Activated CD4-positive, alpha-beta memory T cell treated with anti-CD3 and anti-CD28 coated beads, Interleukin-2, amount 10 ng/mL, durations not matched to agents 7 days and 5 days (primary cell): Measurements from ENCODE around the gene ARSH. TPM values are rescaled to one million over a fixed set of nuclear protein-coding genes. Genes with fewer than 3 reads are reported as not detected.
"Not testable (repeated sequence)": the region's sequence is repeated elsewhere in the genome, so short reads cannot be mapped to it uniquely, and the experiment has no call there.

Source experiments
- CTCF ChIA-PET: fragments of 350-600 bp; sonication (Branson Sonifier 250); formaldehyde crosslinking; loops from one replicate; lab custom pipeline; 2021; ENCODE audit warnings: antibody characterized with exemption, inconsistent platforms; lab: Charles Lee
- POLR2A ChIA-PET: fragments of 350-600 bp; sonication (Branson Sonifier 250); formaldehyde crosslinking; loops from one replicate; lab custom pipeline; 2021; ENCODE audit warnings: antibody characterized with exemption; lab: Charles Lee
- DNase-seq: peaks from one replicate; pipeline ENCODE4 v3.0.0-alpha.2; 2020
- H3K27ac Mint-ChIP-seq: one replicate; pipeline ENCODE4 v1.8.0; 2021; ENCODE audit warnings: mild to moderate bottlenecking, mixed read lengths
- H3K27me3 Mint-ChIP-seq: one replicate; pipeline ENCODE4 v1.8.0; 2021; ENCODE audit warnings: mixed read lengths
- H3K36me3 Mint-ChIP-seq: one replicate; pipeline ENCODE4 v1.8.0; 2021; ENCODE audit warnings: low read depth, mixed read lengths
- H3K4me1 Mint-ChIP-seq: one replicate; pipeline ENCODE4 v1.8.0; 2021; ENCODE audit warnings: mixed read lengths
- H3K4me3 Mint-ChIP-seq: one replicate; pipeline ENCODE4 v1.8.0; 2021; ENCODE audit warnings: mild to moderate bottlenecking, mixed read lengths
- H3K9me3 Mint-ChIP-seq: one replicate; pipeline ENCODE4 v1.8.0; 2021; ENCODE audit warnings: mixed read lengths
- total RNA-seq, 2 experiments: library from RNA; stranded (reverse); gene quantifications; one replicate each; pipeline ENCODE4 v1.2.3, GENCODE V29; 2021

Gene ARSH
- total RNA-seq = not detected

- H3K4me1 Mint-ChIP-seq = no peaks in the 10 kb centered on the region
- H3K4me3 Mint-ChIP-seq = no peak within 1 kb of the TSS
- H3K27me3 Mint-ChIP-seq = no peaks in the 10 kb centered on the region
- H3K9me3 Mint-ChIP-seq = peaks cover 5% of the 10 kb centered on the region
- CTCF ChIA-PET = interaction anchor here (0.6 kb wide), 1 partner anchor 23 kb away, joined by 3 read pairs; no protein-coding TSS in a partner anchor
- no peaks in the 10 kb centered on the region for H3K36me3 Mint-ChIP-seq
- no peak for DNase-seq
- POLR2A ChIA-PET = no interaction called here
- H3K27ac Mint-ChIP-seq = no peak within 1 kb of the TSS
These were observed at the start of gene ARSH for GRCh38 chrX:3006495-3006894. ARSH (plus strand) TSS chrX:3006546; CDS start chrX:3006613, 67 bp downstream.

GRCh38 chrX:2958199-2958598 lies 48.1 kb upstream of the ARSH start:
- no peaks in the 10 kb centered on the region for H3K27me3 Mint-ChIP-seq
- no peak overlapping the region for H3K27ac Mint-ChIP-seq
- H3K36me3 Mint-ChIP-seq = no peaks in the 10 kb centered on the region
- H3K4me1 Mint-ChIP-seq = no peaks in the 10 kb centered on the region
- ChIA-PET CTCF (no interaction called here), POLR2A (no interaction called here)
- DNase-seq = no peak
- H3K9me3 Mint-ChIP-seq = no peaks in the 10 kb centered on the region
- no peak overlapping the region for H3K4me3 Mint-ChIP-seq

- POLR2A ChIA-PET = no interaction called here
- CTCF ChIA-PET = no interaction called here
These were observed 45.4 kb upstream of the ARSH start for GRCh38 chrX:2960861-2961515.

GRCh38 chrX:2962381-2962780 lies 44.0 kb upstream of the ARSH start:
- CTCF ChIA-PET = no interaction called here
- H3K9me3 Mint-ChIP-seq = no peaks in the 10 kb centered on the region

More at GRCh38 chrX:2960861-2961515, 45.4 kb upstream of the ARSH start:
- Mint-ChIP-seq H3K9me3 (no peaks in the 10 kb centered on the region), H3K4me3 (no peak overlapping the region), H3K4me1 (no peaks in the 10 kb centered on the region), H3K36me3 (no peaks in the 10 kb centered on the region), H3K27me3 (no peaks in the 10 kb centered on the region), H3K27ac (no peak overlapping the region)
- DNase-seq = no peak

GRCh38 chrX:2963449-2963848 lies 42.9 kb upstream of the ARSH start:
- CTCF ChIA-PET, DNase-seq, H3K36me3 Mint-ChIP-seq, POLR2A ChIA-PET, H3K27ac Mint-ChIP-seq, H3K9me3 Mint-ChIP-seq, H3K4me1 Mint-ChIP-seq, H3K4me3 Mint-ChIP-seq, H3K27me3 Mint-ChIP-seq: not testable (repeated sequence)

More at GRCh38 chrX:2962381-2962780, 44.0 kb upstream of the ARSH start:
- no peak overlapping the region for H3K4me3 Mint-ChIP-seq
- H3K4me1 Mint-ChIP-seq = no peaks in the 10 kb centered on the region
- POLR2A ChIA-PET = no interaction called here
- DNase-seq = no peak
- no peaks in the 10 kb centered on the region for H3K36me3 Mint-ChIP-seq
- no peak overlapping the region for H3K27ac Mint-ChIP-seq
- H3K27me3 Mint-ChIP-seq = no peaks in the 10 kb centered on the region

- H3K27ac Mint-ChIP-seq, DNase-seq, H3K36me3 Mint-ChIP-seq, H3K27me3 Mint-ChIP-seq, H3K4me1 Mint-ChIP-seq, H3K4me3 Mint-ChIP-seq, CTCF ChIA-PET, H3K9me3 Mint-ChIP-seq, POLR2A ChIA-PET: not testable (repeated sequence)
These were observed 42.2 kb upstream of the ARSH start for GRCh38 chrX:2963992-2964794.

GRCh38 chrX:2965965-2966364 lies 40.4 kb upstream of the ARSH start:
- H3K4me3 Mint-ChIP-seq = no peak overlapping the region
- CTCF ChIA-PET = no interaction called here
- DNase-seq = no peak

GRCh38 chrX:2967012-2967411 lies 39.3 kb upstream of the ARSH start:
- Mint-ChIP-seq H3K9me3 (no peaks in the 10 kb centered on the region), H3K27ac (no peak overlapping the region), H3K4me1 (peaks cover 4% of the 10 kb centered on the region), H3K4me3 (no peak overlapping the region), H3K36me3 (no peaks in the 10 kb centered on the region), H3K27me3 (no peaks in the 10 kb centered on the region)
- DNase-seq = no peak
- ChIA-PET POLR2A (no interaction called here), CTCF (no interaction called here)

More at GRCh38 chrX:2965965-2966364, 40.4 kb upstream of the ARSH start:
- POLR2A ChIA-PET = no interaction called here
- no peaks in the 10 kb centered on the region for H3K36me3 Mint-ChIP-seq
- peaks cover 4% of the 10 kb centered on the region for H3K4me1 Mint-ChIP-seq
- H3K27ac Mint-ChIP-seq = no peak overlapping the region
- no peaks in the 10 kb centered on the region for H3K27me3 Mint-ChIP-seq
- H3K9me3 Mint-ChIP-seq = no peaks in the 10 kb centered on the region

- Mint-ChIP-seq H3K9me3 (no peaks in the 10 kb centered on the region), H3K4me3 (no peak overlapping the region), H3K4me1 (peaks cover 4% of the 10 kb centered on the region), H3K36me3 (no peaks in the 10 kb centered on the region), H3K27ac (no peak overlapping the region), H3K27me3 (no peaks in the 10 kb centered on the region)
- ChIA-PET POLR2A (no interaction called here), CTCF (no interaction called here)
- no peak for DNase-seq
These were observed 38.8 kb upstream of the ARSH start for GRCh38 chrX:2967584-2967983.

GRCh38 chrX:2967998-2968909 lies 38.1 kb upstream of the ARSH start:
- ChIA-PET CTCF (no interaction called here), POLR2A (no interaction called here)
- no peaks in the 10 kb centered on the region for H3K9me3 Mint-ChIP-seq
- peak overlapping the region; percentile 58 for H3K4me3 Mint-ChIP-seq
- H3K27ac Mint-ChIP-seq = no peak overlapping the region
- no peaks in the 10 kb centered on the region for H3K36me3 Mint-ChIP-seq
- peaks cover 4% of the 10 kb centered on the region for H3K4me1 Mint-ChIP-seq
- DNase-seq = no peak
- no peaks in the 10 kb centered on the region for H3K27me3 Mint-ChIP-seq

GRCh38 chrX:2969021-2969420 lies 37.3 kb upstream of the ARSH start:
- ChIA-PET CTCF (no interaction called here), POLR2A (no interaction called here)
- no peak for DNase-seq
- no peak overlapping the region for H3K4me3 Mint-ChIP-seq
- no peaks in the 10 kb centered on the region for H3K36me3 Mint-ChIP-seq
- H3K27ac Mint-ChIP-seq = no peak overlapping the region
- no peaks in the 10 kb centered on the region for H3K9me3 Mint-ChIP-seq
- H3K27me3 Mint-ChIP-seq = no peaks in the 10 kb centered on the region
- H3K4me1 Mint-ChIP-seq = peaks cover 4% of the 10 kb centered on the region

GRCh38 chrX:2972391-2972790 lies 34.0 kb upstream of the ARSH start:
- no peaks in the 10 kb centered on the region for H3K27me3 Mint-ChIP-seq
- H3K27ac Mint-ChIP-seq = no peak overlapping the region
- peaks cover 4% of the 10 kb centered on the region for H3K4me1 Mint-ChIP-seq
- no peak for DNase-seq
- H3K4me3 Mint-ChIP-seq = no peak overlapping the region
- POLR2A ChIA-PET = no interaction called here
- no peaks in the 10 kb centered on the region for H3K36me3 Mint-ChIP-seq
- CTCF ChIA-PET = no interaction called here
- H3K9me3 Mint-ChIP-seq = no peaks in the 10 kb centered on the region

- Mint-ChIP-seq H3K27ac (no peak overlapping the region), H3K9me3 (no peaks in the 10 kb centered on the region), H3K4me3 (no peak overlapping the region), H3K4me1 (no peaks in the 10 kb centered on the region), H3K27me3 (no peaks in the 10 kb centered on the region), H3K36me3 (no peaks in the 10 kb centered on the region)
- CTCF ChIA-PET = no interaction called here
- DNase-seq = no peak
- POLR2A ChIA-PET = no interaction called here
These were observed 31.4 kb upstream of the ARSH start for GRCh38 chrX:2974961-2975360.
